ENCODE measurements around the gene TMEM60. TPM values are rescaled to one million over a fixed set of nuclear protein-coding genes. Genes with fewer than 3 reads are reported as not detected.

Gene TMEM60
- total RNA-seq, 2 experiments from 2014 or later = 1.2 to 2.4 TPM

- H3K4me1 ChIP-seq (ENCODE audit: insufficient read depth, low read length) = peaks cover 16% of the 10 kb centered on the region
- Mint-ChIP-seq H3K27me3 (no peaks in the 10 kb centered on the region), H3K9me3 (peaks cover 22% of the 10 kb centered on the region), H3K4me3 (no peak overlapping the region), H3K4me1 (ENCODE audit: low read depth) (peaks cover 39% of the 10 kb centered on the region), H3K27ac (no peak overlapping the region), H3K36me3 (ENCODE audit: low read depth) (peaks cover 54% of the 10 kb centered on the region)
- POLR2A ChIA-PET = interaction anchor here (2.0 kb wide), 1 partner anchor 22 kb away, joined by 5 read pairs; no protein-coding TSS in a partner anchor
- intact Hi-C loops (cut with DNase I, micrococcal nuclease) = no loop called here
- ATAC-seq (ENCODE audit: poor library complexity) (no peak), DNase-seq (no peak)
- H3K27me3 ChIP-seq (ENCODE audit: control insufficient read depth in 1 of 2, insufficient read depth in 2 of 2, low read length in 2 of 2) = no peaks in the 10 kb centered on the region
- H3K27ac ChIP-seq (ENCODE audit: low read depth in 1 of 2, low read length in 2 of 2) = no peak overlapping the region
- H3K4me3 ChIP-seq (ENCODE audit: low read length) = no peak overlapping the region
- no peak for TF ChIP-seq CTCF (IDR thresholded peaks at IDR 0.05)
- CTCF ChIA-PET = interaction anchor here (0.7 kb wide), 1 partner anchor 19 kb away, joined by 3 read pairs; no protein-coding TSS in a partner anchor
- H3K36me3 ChIP-seq (ENCODE audit: insufficient read depth, low read length) = peaks cover 12% of the 10 kb centered on the region
- H3K9me3 ChIP-seq (ENCODE audit: control insufficient read depth in 1 of 2, insufficient read depth in 1 of 2, low read length in 2 of 2) = peaks cover 33 to 38% of the 10 kb centered on the region in 2 experiments
These were observed 26.4 kb upstream of the TMEM60 start for GRCh38 chr7:77824636-77825035.

- peaks cover 15% of the 10 kb centered on the region for H3K4me1 ChIP-seq (ENCODE audit: insufficient read depth, low read length)
- POLR2A ChIA-PET = no interaction called here
- intact Hi-C loops (cut with DNase I, micrococcal nuclease) = no loop called here
- ATAC-seq (ENCODE audit: poor library complexity) = no peak
- peaks cover 12% of the 10 kb centered on the region for H3K36me3 ChIP-seq (ENCODE audit: insufficient read depth, low read length)
- Mint-ChIP-seq H3K4me1 (ENCODE audit: low read depth) (peaks cover 44% of the 10 kb centered on the region), H3K27me3 (no peaks in the 10 kb centered on the region), H3K9me3 (peaks cover 28% of the 10 kb centered on the region), H3K36me3 (ENCODE audit: low read depth) (peaks cover 63% of the 10 kb centered on the region), H3K4me3 (no peak overlapping the region), H3K27ac (no peak overlapping the region)
- H3K4me3 ChIP-seq (ENCODE audit: low read length) = no peak overlapping the region
- H3K27me3 ChIP-seq (ENCODE audit: control insufficient read depth in 1 of 2, insufficient read depth in 2 of 2, low read length in 2 of 2) = no peaks in the 10 kb centered on the region
- peaks cover 33 to 46% of the 10 kb centered on the region in 2 experiments for H3K9me3 ChIP-seq (ENCODE audit: control insufficient read depth in 1 of 2, insufficient read depth in 1 of 2, low read length in 2 of 2)
- no peak overlapping the region for H3K27ac ChIP-seq (ENCODE audit: low read depth in 1 of 2, low read length in 2 of 2)
- TF ChIP-seq CTCF (IDR thresholded peaks at IDR 0.05) = no peak
- CTCF ChIA-PET = interaction anchor here (0.7 kb wide), 1 partner anchor 20 kb away, joined by 3 read pairs; no protein-coding TSS in a partner anchor
- DNase-seq = no peak
These were observed 25.6 kb upstream of the TMEM60 start for GRCh38 chr7:77823787-77824186.

GRCh38 chr7:77822269-77822668 is 24.0 kb upstream of the TMEM60 start:
- H3K27ac ChIP-seq (ENCODE audit: low read depth in 1 of 2, low read length in 2 of 2) = no peak overlapping the region
- H3K9me3 ChIP-seq (ENCODE audit: control insufficient read depth in 1 of 2, insufficient read depth in 1 of 2, low read length in 2 of 2) = peaks cover 36 to 52% of the 10 kb centered on the region in 2 experiments
- ChIA-PET CTCF (no interaction called here), POLR2A (no interaction called here)
- no peak for ATAC-seq (ENCODE audit: poor library complexity)
- no peak for TF ChIP-seq CTCF (IDR thresholded peaks at IDR 0.05)
- H3K4me1 Mint-ChIP-seq (ENCODE audit: low read depth) = peaks cover 37% of the 10 kb centered on the region
- intact Hi-C loops (cut with DNase I, micrococcal nuclease) = no loop called here
- peaks cover 78% of the 10 kb centered on the region for H3K36me3 Mint-ChIP-seq (ENCODE audit: low read depth)
- H3K4me3 ChIP-seq (ENCODE audit: low read length) = no peak overlapping the region
- H3K36me3 ChIP-seq (ENCODE audit: insufficient read depth, low read length) = peaks cover 12% of the 10 kb centered on the region
- no peak for DNase-seq
- peaks cover 30% of the 10 kb centered on the region for H3K9me3 Mint-ChIP-seq
- H3K4me1 ChIP-seq (ENCODE audit: insufficient read depth, low read length) = peaks cover 4% of the 10 kb centered on the region
- no peaks in the 10 kb centered on the region for H3K27me3 ChIP-seq (ENCODE audit: control insufficient read depth in 1 of 2, insufficient read depth in 2 of 2, low read length in 2 of 2)
- H3K4me3 Mint-ChIP-seq = no peak overlapping the region
- no peaks in the 10 kb centered on the region for H3K27me3 Mint-ChIP-seq
- no peak overlapping the region for H3K27ac Mint-ChIP-seq
